ENCODE results near the gene SMIM5.

The SMIM5 gene

DNA sequence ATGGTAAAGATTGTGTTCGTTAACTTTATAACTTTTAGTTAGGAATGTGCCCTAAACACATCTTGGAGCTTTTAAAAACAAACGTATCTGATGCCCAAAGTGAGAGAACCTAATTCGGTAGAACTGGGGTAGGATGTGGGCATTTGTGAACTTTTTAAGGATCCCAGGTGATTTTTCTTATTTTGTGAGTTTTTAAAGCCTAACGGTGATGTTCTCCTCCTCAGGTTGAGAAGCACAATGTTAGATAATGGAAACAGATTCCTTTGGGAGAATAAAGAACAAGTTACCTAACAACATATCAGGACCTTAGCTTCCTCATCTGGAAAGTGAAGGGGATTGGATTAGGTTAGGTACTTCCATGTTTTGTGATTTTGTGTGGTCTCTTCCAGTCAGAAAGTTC lies 34.6 kb downstream of the SMIM5 start:
- DNase-seq (ENCODE audit: low read depth) = no peak

DNA sequence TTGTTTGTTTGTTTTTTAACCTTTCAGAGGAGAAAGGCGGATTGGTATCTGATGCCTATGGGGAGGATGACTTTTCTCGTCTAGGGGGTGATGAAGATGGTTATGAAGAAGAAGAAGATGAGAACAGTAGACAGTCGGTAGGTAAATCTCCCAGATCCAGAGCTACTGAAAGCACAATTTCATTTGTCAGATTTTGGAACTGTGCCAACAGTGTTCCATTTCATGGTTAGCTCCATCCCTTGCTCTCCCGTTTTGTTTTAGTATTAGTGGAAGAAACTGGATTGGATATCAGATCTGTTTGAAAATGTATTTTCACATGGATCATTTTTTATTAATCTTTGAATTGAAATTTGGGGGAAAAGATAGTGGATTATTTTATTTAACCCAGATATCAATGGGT lies 35.3 kb downstream of the SMIM5 start:
- no peak for DNase-seq (ENCODE audit: low read depth)

DNA sequence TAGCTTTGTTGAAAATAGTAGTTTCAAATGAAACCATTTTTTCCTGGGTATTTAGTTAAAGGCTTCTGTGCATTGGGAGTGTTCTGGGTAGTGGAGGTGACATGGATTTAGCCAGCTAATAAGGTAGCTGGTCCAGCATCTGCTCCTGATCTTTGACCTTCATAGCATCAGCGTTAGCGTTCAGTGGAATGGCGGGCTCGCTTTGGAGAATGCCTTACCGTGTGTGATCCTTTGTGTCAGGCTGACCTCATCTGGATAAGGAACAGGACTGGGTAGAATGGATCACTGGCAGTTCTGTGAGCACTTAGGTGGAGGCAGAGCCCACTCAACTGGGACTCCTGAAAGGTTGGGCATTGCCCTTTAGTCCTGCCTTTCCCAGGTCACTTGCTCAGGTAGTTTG lies 37.6 kb downstream of the SMIM5 start:
- DNase-seq (ENCODE audit: low read depth) = no peak

DNA sequence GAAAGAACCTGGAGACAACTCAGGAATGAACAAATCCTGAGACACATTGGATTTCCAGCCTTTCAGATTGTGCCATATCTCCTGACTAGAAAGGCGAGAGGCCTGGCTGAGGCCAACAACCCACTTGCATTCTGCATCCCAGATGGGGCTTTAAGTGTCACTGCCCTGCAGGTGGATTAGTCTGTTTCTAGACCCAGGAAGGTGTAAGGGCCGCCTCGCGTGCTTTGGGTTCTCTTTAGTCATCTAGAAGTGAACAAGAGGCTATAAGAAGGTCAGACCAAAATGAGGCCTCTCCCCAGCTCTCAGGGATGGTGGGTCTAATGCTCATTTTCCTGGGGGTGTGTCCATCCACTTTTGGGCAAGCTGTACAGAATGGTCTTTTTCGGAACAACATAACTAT lies 38.8 kb downstream of the SMIM5 start:
- DNase-seq (ENCODE audit: low read depth) = no peak

DNA sequence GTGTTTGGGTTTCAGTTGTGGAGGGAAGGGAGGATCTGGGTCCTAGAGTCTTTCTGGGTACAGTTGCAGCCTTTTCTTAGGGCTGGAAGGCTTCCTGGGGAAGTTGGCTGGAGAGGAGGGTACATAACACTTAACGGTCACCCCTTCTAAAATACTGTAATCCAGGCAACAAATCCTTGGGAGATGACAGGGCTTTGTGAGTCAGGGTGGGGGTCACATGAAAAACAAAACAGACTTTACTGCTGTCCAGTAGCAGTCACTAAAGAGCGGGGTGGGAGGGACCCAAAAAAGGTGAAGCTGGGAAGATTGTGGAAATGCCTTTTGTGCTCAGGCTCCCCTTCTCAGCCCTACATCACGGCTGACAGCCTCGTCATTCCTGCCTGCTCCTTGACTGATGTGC lies 40.3 kb downstream of the SMIM5 start:
- DNase-seq (ENCODE audit: low read depth) = no peak

DNA sequence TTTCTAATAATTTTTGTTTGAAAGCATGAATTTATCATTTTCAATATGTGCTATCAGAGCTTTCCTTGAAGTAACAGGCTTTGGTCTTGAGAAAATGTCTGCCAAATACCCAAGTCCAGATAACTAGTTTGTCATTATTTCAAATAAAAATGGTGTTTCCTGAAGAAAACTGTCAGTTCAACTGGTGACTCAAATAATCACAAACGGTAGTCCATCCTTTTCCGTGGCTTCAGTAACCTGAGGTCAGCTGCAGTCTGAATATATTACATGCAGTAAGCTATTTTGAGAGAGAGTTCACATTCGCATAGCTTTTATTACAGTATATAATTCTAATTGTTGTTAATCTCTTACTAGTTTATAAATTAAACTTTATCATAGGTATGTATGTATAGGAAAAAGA lies 43.2 kb downstream of the SMIM5 start:
- DNase-seq (ENCODE audit: low read depth) = no peak

DNA sequence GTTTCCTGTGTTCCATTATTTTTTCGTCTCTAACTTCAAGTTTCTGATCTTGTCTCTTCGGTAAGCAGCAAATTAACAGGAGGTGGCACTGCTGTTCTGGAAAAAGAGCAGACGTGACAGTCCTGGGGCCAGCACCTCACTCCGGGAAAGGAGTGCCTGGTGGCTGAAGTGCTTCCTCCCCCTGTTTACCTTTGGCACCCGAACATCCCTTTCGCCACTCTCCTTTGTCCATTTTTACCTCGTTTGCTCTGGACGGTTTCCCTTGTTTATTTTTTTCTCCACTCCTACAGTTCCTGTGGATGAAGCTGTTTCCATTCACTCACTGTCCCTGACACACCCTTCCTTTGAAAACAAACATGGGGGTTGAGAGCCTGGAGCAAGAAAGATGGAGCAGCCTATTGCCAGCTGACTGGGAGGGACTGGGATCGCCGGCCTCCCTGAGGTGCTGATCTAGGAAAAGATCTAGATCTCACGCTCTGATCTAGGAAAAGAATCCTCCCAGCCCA lies 46.5 kb downstream of the SMIM5 start:
- no peak for DNase-seq (ENCODE audit: low read depth)

DNA sequence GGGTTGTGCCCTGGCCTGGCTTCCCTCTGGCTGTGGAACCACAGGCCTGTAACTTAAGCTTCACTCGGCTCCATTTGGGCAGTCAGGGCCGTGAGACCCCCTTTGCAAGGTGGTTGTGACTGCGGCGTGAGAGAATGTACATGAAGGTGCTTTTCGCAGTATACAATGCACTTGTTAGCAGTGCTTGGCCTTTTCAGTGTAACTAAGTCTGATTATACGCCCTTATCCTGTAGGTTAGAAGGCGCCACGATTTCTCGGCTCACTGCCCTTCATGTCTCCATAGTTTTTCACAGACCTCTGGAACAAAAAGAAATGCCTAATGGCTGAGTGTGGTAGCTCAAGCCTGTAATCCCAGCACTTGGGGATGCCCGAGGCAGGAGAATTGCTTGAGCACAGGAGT lies 47.2 kb downstream of the SMIM5 start:
- no peak for DNase-seq (ENCODE audit: low read depth)

DNA sequence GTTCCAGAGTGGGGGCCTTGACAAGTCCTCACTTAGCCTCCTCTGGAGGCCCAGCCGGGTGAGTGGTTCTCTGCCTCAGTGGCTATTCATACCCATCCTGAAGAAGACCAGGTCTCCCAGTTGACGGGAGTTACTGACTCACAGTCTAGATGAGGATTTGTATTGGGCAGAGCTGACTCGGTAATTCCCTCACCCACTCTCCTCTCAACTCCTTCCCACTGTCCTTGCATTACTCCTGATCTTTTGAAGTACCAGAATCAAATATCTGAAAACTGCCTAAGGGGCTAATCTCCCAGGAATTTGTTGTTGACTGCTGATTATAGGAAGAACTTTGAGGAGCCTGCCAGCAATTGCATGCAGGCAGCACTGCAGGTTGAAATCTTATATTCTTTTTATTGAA lies 48.1 kb downstream of the SMIM5 start:
- no peak for DNase-seq (ENCODE audit: low read depth)

DNA sequence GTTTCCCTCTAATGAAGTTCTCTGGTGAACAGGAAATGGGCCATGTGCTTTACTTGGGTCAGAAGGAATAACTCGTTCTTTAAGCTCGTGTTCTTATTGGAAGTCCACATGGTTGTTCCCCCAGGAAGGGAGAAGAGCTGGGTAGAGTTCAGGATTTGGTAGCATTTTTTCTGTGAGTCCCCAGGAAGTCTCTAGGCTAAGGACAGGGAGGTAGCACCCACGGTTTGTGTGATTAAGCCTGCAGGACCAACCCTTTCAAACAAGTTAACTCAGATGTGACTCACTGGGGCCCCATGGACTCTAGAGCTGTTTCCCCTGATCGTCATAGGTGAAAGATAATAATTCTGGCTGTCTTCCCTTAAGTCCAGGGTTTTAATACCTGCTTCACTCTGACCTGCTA lies 50.3 kb downstream of the SMIM5 start:
- DNase-seq (ENCODE audit: low read depth) = no peak

DNA sequence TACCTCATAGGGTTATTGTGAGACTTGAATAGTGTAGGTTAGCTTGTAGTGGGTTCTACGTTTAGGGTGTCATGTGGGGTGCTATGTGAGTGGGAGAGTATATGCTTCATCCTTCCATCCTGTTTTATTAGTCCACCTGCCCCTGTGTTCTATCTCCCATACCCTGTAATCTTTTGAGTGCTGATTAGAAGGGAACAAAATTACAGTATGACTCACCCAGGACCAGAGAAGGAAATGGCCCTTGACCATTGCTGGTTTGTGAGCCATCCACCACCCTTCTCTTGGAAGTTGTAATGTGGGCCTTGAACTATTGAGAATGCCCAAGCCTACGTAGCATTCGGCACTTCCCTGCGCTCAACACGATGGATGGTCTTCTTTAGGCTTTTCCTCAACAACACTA lies 51.0 kb downstream of the SMIM5 start:
- no peak for DNase-seq (ENCODE audit: low read depth)

DNA sequence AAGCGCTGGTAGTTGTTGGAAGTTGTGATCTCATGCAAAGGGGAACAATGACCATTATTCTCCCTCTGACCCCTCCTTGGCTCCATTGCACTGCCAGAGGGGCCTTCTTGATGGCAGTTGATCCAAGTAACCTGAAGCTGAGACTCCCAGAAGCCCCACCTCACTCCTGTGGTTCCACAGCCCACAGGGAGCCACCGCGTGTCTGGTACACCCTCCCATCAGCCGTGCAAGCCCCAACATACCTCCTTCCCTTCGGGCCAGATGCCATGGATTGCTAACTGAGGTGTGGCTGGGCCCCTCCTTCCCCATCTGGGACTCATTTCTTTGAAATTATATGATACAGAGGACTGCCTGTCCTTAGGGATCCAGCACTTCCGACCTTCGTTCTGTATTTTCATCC lies 51.7 kb downstream of the SMIM5 start:
- DNase-seq (ENCODE audit: low read depth) = no peak

DNA sequence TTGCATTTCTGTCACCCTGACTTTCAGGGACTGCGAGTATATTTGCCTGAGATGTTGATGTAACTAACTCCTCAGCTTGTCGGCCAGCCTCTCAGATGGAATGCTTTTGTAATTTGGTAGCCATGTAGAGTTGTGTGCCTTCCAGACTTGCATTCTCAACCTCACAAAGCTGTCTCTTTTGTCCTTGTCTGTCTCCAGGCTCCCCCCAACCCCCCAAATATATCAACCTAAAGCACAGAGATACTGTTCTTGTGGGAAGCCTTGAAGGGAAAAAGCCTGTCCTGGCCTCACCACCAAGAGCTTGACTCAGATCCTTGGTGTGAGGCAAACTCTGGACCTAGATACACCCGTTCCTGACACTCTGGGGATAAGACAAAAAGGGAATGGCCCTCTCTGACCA lies 52.3 kb downstream of the SMIM5 start:
- no peak for DNase-seq (ENCODE audit: low read depth)

DNA sequence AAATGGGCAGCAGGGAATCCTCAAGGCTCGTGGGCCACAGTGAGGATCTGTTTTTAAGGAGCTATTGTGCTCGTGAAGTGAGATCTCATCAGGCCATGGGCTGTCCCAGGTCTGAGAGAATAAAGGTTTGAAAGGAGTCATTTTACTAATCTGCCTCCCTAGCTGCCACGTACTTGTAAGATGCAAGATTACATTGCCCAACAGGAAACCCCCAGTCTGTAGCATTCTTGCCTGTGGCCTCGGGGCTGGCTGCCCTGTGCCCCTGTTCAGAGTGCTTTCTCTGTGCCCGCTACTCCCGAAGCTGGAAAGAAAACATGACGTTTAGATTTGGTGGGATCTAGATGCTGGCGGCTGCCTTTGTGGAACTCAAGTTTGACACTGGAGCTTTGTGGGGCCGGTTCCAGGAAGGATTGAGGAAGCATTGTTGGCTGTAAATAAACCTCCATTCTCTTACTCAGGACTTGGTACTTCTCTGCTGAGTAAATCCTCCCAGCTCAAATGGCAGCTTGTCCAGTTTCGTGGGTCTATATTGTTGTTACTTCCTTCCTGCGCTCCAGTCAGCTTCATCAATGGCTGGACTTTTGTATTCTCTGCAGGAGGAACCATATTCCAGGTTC lies 55.1 kb downstream of the SMIM5 start:
- DNase-seq (ENCODE audit: low read depth) = no peak

DNA sequence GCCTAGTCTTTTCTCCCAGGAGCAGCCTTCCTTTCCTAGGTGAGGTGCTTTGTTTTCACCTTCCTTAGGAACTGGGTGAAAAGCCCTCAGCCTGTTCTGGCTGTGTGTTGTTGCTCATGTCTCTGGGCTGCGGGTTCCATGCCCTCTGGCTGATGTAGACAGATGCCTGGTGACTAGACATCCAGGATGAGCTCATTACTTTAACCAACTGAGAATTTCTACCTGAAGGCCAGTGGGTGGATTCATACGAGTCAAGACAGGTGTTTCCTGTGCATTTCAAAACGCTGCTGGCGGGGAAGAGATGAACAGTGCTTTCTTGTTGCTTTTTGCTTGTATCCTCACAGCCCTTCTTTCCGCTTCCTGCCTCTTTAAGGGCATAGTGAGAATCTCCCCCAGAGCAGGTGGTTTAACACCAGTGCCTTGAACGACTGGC lies 56.2 kb downstream of the SMIM5 start:
- no peak for DNase-seq (ENCODE audit: low read depth)

All from stimulated activated CD8-positive, alpha-beta memory T cell treated with anti-CD3 and anti-CD28 coated beads, Interleukin-4, amount 100 ng/mL, for 24 hours (primary cell).